Dermis microvascular lymphatic vessel endothelial cell (primary cell): Measurements from ENCODE around the gene MGAT4A. TPM values are rescaled to one million over a fixed set of nuclear protein-coding genes. Genes with fewer than 3 reads are reported as not detected.

Source experiments
- DNase-seq, 2 donors: peaks; one replicate each; pipeline versions ENCODE4 v3.0.0 to v3.0.0-alpha.2; 2010; ENCODE audit warnings: low read depth in 2 of 2
- total RNA-seq: library from RNA; depleted of rRNA; stranded (reverse); fragments of >200 nt; gene quantifications from 2 replicates; pipeline ENCODE4 v1.2.1, GENCODE V29; 2014

MGAT4A gene
- total RNA-seq, result 6.2 and 9.4 TPM in 2 replicates

DNA sequence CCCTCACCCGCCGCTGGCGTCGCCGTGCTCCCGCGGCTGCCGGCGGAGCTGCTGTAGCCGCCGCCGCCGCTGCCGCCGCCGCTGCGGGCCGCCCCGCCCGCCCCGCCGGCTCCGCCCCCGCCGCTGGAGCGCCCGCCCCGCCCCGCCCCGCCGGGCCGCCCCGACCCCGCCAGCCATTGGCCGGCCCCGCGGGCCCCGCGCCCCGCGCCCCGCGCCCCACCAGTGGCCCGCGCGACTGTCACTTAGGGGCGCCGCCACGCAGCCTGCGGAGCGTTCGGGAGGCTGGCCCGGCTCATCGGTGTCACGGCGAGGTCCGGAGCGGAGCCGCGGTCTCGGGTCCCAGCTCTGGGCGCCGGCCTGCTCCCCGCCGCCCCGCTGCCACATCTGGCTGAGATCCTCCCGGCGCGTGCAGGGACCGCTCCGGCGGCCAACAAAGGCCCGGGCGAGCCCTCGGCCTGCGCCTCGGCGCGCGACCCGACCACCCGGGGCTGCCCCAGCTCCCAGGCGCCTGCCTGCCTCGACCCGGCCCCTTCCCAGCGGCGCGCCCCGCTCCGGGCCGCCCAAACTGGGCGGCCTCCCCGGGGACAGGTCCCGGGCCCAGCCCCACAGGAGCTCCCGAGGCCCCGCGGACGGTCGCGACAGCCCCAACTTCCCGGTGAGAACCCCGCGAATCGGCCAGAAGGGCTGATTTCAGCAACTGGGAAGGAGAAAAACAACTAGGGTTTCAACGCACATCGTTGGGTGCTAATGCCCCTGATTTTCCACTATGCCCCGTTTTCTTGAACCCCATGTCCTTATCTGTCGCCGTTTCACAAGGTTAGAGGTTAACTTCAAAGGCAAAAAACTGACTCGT lies at the start of gene MGAT4A:
Gene MGAT4A, minus strand, starts transcription at position 92 of the 853 bp plus-strand sequence. CDS start 4,800 bp downstream, outside the sequence.
- DNase-seq, result peak; percentile 2 to 70

DNA sequence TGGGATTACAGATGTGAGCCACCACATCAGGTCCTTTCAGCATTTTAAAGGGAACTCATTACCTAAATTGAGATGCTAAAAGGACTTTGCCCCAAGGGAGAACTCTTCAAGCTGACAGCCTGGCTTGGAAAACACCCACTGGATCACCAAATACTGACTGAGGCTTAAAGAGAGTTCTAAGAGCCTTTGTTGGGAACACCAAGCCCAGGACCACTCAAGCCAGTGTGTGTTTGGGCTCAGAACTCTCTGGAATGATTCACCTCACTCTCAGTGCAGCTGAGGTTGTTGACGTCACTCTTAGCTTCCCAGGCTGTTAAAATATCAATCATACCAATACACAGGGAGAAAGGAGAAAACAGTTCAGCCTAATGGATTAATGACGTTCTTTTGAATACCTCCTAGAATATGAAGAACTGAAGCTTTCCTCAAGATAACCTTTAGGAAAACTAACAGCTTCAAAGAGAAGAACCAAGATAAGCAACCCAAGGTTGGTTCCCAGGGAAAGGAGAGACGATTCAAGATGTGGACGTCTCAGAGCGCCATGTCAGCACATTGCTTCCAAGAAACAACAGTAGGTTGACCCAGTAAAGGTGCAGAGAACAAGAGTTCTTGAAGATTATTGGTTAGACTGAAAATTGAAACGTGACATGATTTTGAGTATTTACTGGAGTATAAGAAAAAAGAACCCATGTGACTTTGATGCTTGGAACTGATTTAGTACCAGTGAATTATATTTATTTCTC lies 48.0 kb upstream of the MGAT4A start:
- DNase-seq, result no peak

- no peak for DNase-seq
Measured at GRCh38 chr2:98778151-98778550, 47.2 kb upstream of the MGAT4A start.

- DNase-seq, result no peak
Measured at GRCh38 chr2:98777710-98778109, 46.8 kb upstream of the MGAT4A start.

DNA sequence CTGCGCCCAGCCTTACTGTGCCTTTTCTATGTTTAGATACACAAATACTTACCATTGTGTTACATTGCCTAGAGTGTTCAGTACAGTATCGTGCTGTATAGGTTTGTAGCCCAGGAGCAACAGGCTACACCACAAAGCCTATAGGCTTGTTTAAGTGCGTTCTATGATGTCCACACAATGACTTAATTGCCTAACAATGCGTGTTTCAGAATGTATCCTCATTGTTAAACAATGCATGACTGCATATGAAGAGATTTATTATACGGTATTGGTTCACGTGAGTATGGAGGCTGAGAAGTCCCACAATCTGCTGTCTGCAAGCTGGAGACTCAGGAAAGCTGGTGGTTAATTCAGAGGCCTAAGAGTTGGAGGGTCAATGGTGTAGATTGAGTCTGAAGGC lies 46.1 kb upstream of the MGAT4A start:
- DNase-seq, result no peak

GRCh38 chr2:98776136-98776535 lies 45.2 kb upstream of the MGAT4A start:
- DNase-seq, result no peak

DNA sequence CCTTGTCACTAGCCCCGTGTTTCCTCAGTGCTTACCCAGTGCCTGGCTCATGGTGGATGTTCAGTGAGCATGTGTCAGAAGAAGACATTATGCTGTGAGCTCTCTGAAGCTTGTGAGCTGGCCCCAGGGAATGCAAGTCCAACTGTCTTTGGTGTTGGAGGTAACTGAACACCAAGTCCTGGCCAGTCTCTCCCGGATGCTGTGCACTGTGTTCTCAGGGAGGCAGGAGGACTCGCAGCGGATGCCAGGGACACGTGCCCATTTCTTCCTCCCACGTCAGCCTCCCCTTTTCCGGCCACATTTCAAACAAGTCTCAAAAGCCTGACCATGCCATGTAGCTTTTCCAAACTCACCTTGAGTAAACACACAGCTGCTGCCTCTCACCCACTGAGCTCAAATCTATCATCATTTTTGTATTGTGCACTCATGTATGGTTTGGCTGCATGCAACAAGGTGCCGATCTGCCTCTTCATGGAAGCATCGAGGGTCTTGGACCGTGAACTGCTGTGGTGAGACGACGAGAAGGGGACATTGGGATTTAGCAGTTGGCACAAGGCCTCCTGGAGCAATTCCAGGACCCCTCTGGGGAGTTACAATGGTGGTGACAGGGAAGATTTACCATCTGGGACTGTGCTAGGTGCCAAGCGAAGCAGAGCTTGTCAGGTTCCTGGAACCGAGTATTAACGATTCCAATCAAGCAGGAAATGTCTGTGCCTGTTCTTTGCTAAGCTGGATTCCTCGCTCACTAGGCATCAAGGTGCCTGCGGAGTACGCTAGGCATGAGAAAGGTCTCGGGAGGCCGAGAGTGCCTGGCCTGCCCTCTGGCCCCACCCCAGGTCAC lies 44.4 kb upstream of the MGAT4A start:
- peak in 1 of 2 donors; percentile 44 for DNase-seq

GRCh38 chr2:98773907-98774306 lies 43.0 kb upstream of the MGAT4A start:
- no peak for DNase-seq

DNA sequence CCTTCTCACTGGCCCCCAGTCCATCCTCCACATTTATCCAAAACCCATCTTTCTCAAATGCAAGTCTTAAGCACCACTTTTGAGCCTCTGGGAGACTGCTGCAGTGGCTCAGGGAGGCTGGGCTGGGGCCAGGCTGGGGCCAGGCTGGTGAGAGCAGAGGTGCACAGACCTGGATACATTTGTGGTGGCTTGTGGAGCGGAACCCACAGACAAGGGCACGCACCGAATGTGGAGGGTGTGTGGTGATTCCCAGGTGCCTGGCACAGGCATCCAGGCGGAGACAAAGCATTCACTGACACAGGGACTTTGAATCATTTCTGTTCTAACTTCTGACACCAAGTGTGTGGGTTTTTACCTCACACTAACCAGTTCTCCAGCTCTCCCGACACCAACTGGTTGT lies 42.2 kb upstream of the MGAT4A start:
- no peak for DNase-seq

DNA sequence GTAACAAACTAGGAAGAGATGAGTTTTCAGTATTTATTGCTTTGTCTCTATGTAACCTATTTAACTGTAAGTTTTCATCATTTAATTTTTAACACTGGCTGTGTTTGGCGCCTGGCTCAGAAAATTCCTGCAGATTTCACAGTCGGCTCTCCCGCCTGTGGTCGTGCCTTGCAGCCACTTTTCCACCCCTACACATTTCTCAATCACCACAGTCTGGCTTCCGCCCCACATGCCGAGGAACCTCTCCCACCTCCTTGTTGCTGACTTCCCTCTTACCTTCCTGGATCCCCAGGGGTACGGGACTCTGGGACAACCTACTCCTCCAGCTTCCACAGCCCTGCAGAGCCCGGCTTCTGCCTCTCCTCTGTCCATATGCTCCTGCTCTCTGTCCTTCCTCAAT lies 41.6 kb upstream of the MGAT4A start:
- no peak for DNase-seq

DNA sequence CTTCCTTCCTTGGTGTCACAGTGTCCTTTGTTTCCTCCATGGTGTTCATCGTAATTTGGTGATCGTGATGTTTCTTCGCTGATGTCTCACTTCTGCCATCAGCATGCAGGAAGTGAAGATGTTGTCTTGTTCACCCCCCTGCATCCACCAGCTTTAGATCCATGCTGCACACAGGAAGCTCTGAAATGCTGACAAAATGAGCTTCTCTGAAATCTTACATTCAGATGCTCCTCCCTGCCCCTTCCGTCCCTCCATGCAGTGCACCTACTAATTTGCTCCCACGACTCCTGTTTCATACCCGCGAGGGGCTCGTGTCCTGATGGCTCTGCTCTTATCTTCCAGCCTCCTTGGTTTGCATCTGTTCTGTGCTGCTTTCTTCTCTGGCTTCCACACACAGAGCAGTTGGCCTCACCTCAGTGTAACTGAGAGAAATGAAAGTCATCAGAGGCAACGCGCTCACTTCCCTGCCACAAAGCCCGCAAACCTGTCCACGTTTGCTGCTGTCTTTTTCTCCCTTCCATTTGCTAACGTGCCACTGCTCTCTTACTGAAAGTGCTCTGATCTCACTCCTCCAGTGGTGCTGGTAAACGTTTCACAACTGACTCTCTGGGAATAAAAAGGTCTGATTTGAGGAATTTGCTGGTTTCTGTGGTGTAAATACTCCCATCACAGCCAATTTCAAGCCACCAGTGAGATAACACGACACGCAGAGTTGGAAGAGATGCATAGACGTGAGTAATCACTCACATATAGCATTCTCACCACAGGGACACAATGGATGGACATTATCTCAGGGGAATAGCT lies 41.0 kb upstream of the MGAT4A start:
- DNase-seq, result no peak

DNA sequence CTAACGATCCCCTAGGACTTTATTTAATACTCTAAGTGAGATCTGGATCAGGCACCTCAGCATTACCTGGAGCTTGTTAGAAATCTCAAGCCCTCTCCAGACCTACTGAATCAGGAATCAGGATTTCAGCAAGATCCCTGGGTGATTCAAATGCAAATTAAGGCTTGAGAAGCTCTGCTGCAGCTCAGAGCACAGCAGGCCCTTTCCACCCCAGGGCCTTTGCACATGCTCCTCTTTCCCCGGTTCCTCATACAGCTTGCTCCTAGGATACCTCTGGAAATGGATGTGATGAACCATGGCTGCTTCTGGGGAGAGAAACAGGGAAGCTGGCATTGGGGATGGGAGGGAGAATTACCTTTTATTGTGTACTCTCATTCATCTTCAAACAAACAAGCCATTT lies 40.3 kb upstream of the MGAT4A start:
- DNase-seq, result no peak

- DNase-seq, result peak in 1 of 2 donors; percentile 19
Measured at GRCh38 chr2:98769784-98770183, 38.9 kb upstream of the MGAT4A start.

DNA sequence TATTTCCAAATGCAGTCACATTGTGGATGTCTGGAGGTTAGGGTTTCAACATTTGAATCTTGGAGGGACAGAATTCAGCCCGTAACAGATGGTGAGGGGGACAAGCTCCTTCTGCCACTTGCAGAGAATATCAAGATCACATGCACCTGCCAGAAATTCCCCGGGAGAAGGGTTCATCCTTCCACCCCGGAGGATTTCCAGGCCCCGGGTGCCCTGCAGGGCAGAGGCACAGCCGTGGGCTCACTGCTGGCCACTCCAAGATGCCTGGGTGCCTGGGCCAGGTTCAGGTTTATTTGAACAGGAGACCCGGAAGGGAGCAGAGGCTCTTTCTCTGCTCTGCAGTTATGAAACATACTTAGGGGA lies 38.2 kb upstream of the MGAT4A start:
- DNase-seq, result no peak

DNA sequence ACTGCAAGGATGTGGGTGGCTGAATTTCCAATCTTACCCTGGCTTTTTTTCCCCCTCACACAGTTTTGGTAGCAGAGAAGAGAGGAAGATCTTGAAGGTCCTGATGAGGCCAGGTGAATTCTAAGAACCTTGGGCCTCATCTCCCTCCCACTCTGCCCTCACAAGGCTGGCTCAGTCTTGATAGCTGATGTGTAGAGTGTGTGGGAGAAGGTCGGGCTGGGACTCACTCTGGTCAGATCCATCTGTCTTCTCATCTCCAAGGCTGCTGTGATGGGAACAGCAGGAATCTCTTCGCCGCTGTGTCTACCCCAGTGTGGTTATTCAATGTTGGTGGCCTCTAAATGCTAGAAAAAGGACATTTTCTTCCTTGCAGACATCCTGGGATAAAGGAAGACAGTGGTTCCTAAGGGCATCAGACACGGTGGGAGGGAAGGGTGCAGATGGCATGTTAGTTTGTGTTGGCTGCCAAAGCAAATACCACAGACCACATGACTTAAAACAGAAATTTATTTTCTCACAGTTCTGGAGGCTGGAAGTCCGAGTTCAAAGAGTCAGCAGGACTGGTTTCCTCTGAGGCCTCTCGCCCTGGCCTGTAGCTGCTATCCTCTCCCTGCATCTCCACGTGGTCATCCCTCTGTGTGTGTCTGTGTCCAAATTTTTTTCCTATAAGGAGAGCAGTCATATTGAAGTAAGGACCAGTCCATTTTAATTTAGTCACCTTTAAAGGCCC lies 37.6 kb upstream of the MGAT4A start:
- DNase-seq, result peak; percentile 48 to 89

DNA sequence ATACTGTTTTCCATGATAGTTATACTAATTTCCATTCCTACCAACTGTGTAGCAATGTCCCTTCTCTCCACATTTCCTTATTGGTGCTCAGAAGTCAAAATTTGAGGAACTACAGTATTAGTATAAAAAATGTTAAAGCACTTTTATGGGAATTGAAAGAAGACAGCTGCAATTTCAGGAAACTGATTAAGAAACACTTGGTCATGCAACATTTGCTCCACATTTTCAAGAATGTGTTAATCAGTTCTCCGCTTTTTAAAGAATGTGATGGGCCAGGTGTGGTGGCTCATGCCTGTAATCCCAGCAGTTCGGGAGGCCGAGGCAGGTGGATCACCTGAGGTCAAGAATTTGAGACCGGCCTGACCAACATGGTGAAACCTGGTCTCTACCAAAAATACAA lies 33.6 kb upstream of the MGAT4A start:
- no peak for DNase-seq

DNA sequence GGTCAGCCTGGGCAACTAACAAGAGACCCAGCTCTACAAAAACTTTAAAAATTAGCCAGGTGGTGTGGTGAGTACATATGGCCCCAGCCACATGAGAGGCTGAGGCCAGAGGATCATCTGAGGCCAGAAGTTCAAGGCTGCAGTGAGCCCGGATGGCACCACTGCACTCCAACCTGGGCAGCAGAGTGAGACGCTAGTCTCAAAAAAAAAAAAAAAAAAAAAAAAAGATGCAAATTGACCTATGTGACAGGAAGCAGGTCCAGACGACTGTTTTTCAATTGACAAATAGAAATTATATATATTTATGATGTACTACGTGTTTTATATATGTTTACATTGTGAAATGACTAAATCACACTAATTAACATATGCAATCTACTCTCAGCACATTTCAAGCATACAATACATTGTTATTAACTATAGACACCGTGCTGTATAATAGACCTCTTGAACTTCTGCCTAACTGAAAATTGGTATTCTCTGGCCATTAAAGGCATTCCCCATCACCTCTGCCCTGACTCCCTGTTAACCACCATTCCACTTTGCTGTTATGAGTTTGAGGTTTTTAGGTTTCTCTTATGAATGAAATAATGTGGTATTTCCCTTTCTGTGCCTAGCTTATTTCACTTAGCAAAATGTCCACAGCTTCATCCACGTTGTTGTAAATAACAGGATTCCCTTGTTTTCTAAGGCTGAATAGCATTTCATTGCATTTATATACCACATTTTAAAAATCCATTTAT lies 32.4 kb upstream of the MGAT4A start:
- no peak for DNase-seq

GRCh38 chr2:98761909-98762308 lies 31.0 kb upstream of the MGAT4A start:
- no peak for DNase-seq

DNA sequence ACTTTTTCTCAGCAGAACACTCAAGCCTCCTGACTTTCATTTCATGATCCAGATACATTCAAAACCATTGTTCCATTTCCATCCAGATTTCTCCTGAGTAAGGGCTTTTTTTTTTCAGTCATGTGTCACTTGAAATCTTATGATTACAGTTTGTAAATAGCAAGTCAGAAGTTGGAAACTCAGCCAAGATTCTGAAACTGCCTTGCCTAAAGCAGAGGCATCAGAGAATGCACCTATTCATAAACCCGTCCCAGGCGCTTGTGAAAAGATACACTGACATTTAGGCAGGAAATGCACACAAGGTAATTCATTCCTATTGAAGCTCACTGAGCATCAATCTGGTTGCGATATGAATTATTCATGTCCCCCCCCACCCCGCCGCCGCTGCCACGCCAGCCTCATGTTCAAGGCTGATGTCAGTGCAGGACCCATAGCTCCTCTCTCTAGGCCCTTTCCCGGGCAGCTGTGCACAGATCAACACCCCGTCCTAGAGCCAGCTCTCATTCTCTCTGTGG lies 30.4 kb upstream of the MGAT4A start:
- DNase-seq, result peak in 1 of 2 donors; percentile 37
